SK-N-SH (cell line): ENCODE results near the gene SARDH. TPM values are rescaled to one million over a fixed set of nuclear protein-coding genes. Genes with fewer than 3 reads are reported as not detected.
A peak's percentile ranks its signal among the peaks of the same experiment; 100 is the strongest.

Experiments
- CTCF ChIA-PET: fragments of 300-600, 350-600 bp; formaldehyde crosslinking; extraction: SDS; loops from one replicate; lab custom pipeline; 2021; lab: Yijun Ruan, JAX
- POLR2A ChIA-PET: fragments of 350-600 bp; sonication (Branson Sonifier 250); formaldehyde crosslinking; extraction: SDS; loops from one replicate; lab custom pipeline; 2020; ENCODE audit warnings: antibody characterized with exemption, inconsistent platforms; lab: Yijun Ruan, JAX
- DNase-seq: peaks from one replicate; pipeline ENCODE4 v3.0.0; 2012
- H2AFZ ChIP-seq: fragments of 200-600 bp; sonication (generic); 2 replicates; pipeline ENCODE4 v1.8.1; 2016; ENCODE audit warnings: antibody characterized with exemption, mild to moderate bottlenecking, low read depth
- H3F3A ChIP-seq: fragments of 200-600 bp; sonication (generic); replicated peaks from 2 replicates; pipeline ENCODE3; 2016; ENCODE audit warnings: antibody characterized with exemption, mild to moderate bottlenecking; ENCODE audit not compliant: insufficient read depth
- H3K27ac ChIP-seq, 2 experiments: fragments of 200-500 bp in 1 of 2; fragments of 200-600 bp in 1 of 2; sonication (Bioruptor generic) in 1 of 2; sonication (generic), shearing (Covaris generic) in 1 of 2; 2 replicates each; pipeline versions ENCODE4 v1.5.1 to v1.6.1; 2014 to 2016; ENCODE audit warnings: low read depth in 2 of 2, inconsistent platforms in 1 of 2, low read length in 1 of 2, mild to moderate bottlenecking in 1 of 2, mixed read lengths in 1 of 2
- H3K27me3 ChIP-seq: fragments of 200-600 bp; sonication (generic), shearing (Covaris generic); 2 replicates; pipeline ENCODE4 v1.6.1; 2016; ENCODE audit warnings: mixed run types; ENCODE audit not compliant: insufficient read depth
- H3K36me3 ChIP-seq, 2 experiments: fragments of 200-500 bp in 1 of 2; fragments of 200-600 bp in 1 of 2; sonication (Bioruptor generic) in 1 of 2; sonication (generic) in 1 of 2; replicated peaks in 1 of 2; 2 replicates each; pipeline versions ENCODE3 to v1.5.1; 2014 to 2016; ENCODE audit warnings: low read length in 1 of 2, mild to moderate bottlenecking in 1 of 2; ENCODE audit not compliant: insufficient read depth in 2 of 2, control insufficient read depth in 1 of 2
- H3K4me1 ChIP-seq, 2 experiments: fragments of 200-500 bp in 1 of 2; fragments of 200-600 bp in 1 of 2; sonication (Bioruptor generic) in 1 of 2; sonication (generic), shearing (Covaris generic) in 1 of 2; 2 replicates each; pipeline versions ENCODE4 v1.5.1 to v1.6.1; 2014 to 2016; ENCODE audit warnings: low read depth in 1 of 2, low read length in 1 of 2, mixed run types in 1 of 2; ENCODE audit not compliant: insufficient read depth in 2 of 2, control insufficient read depth in 1 of 2
- H3K4me2 ChIP-seq: fragments of 200-600 bp; sonication (generic), shearing (Covaris generic); 2 replicates; pipeline ENCODE4 v1.6.1; 2017; ENCODE audit warnings: mixed run types
- H3K4me3 ChIP-seq, 2 experiments: fragments of 200-500 bp in 1 of 2; fragments of 200-600 bp in 1 of 2; sonication (Bioruptor generic) in 1 of 2; sonication (generic), shearing (Covaris generic) in 1 of 2; 2 replicates each; pipeline versions ENCODE4 v1.5.1 to v1.8.1; 2014 to 2016; ENCODE audit warnings: low read depth in 2 of 2, inconsistent platforms in 1 of 2, low read length in 1 of 2, mild to moderate bottlenecking in 1 of 2, mixed read lengths in 1 of 2, moderate library complexity in 1 of 2
- H3K79me2 ChIP-seq: fragments of 200-600 bp; sonication (generic); 2 replicates; pipeline ENCODE4 v1.8.1; 2017; ENCODE audit warnings: mild to moderate bottlenecking; ENCODE audit not compliant: insufficient read depth
- H3K9ac ChIP-seq: fragments of 200-600 bp; sonication (generic); 2 replicates; pipeline ENCODE4 v1.6.1; 2017; ENCODE audit warnings: mixed run types
- H3K9me2 ChIP-seq: fragments of 200-600 bp; sonication (generic); 2 replicates; pipeline ENCODE4 v1.6.1; 2017; ENCODE audit warnings: mixed run types
- H3K9me3 ChIP-seq: fragments of 200-600 bp; sonication (generic); 2 replicates; pipeline ENCODE4 v1.6.1; 2017; ENCODE audit warnings: mixed run types, mild to moderate bottlenecking, moderate library complexity
- H4K20me1 ChIP-seq: fragments of 200-600 bp; sonication (generic); 2 replicates; pipeline ENCODE4 v1.6.1; 2017; ENCODE audit warnings: mild to moderate bottlenecking, mixed run types; ENCODE audit not compliant: insufficient read depth
- ELF1 ChIP-seq: IDR thresholded peaks from 2 replicates; pipeline ENCODE4 v1.4.0; 2012
- FOSL2 ChIP-seq: IDR thresholded peaks from 2 replicates; pipeline ENCODE4 v1.4.0; 2012; ENCODE audit warnings: low read depth, mild to moderate bottlenecking, moderate library complexity, borderline replicate concordance
- FOXJ3 ChIP-seq: sonication (generic); formaldehyde crosslinking; IDR thresholded peaks from 2 replicates; pipeline ENCODE4 v1.5.1; 2020; ENCODE audit warnings: mild to moderate bottlenecking, missing genetic modification reagents
- FOXM1 ChIP-seq: IDR thresholded peaks from 2 replicates; pipeline ENCODE4 v1.4.0; 2012; ENCODE audit warnings: low read depth, mild to moderate bottlenecking
- GABPA ChIP-seq: IDR thresholded peaks from 2 replicates; pipeline ENCODE4 v1.4.0; 2012; ENCODE audit warnings: low read depth, mild to moderate bottlenecking
- GATA2 ChIP-seq: sonication (generic); formaldehyde crosslinking; IDR thresholded peaks from 2 replicates; pipeline ENCODE4 v1.5.0; 2020; ENCODE audit warnings: mild to moderate bottlenecking, missing genetic modification reagents
- NFIC ChIP-seq: IDR thresholded peaks from 2 replicates; pipeline ENCODE4 v1.4.0; 2012; ENCODE audit warnings: borderline replicate concordance
- RAD21 ChIP-seq: IDR thresholded peaks from 2 replicates; pipeline ENCODE4 v1.6.1; 2012; ENCODE audit warnings: mild to moderate bottlenecking, low read length
- RCOR1 ChIP-seq: fragments of 150-350 bp; IDR thresholded peaks from 2 replicates; pipeline ENCODE4 v1.6.1; 2017; ENCODE audit warnings: antibody characterized with exemption, low read length
- RFX5 ChIP-seq: IDR thresholded peaks from 2 replicates; pipeline ENCODE4 v1.6.1; 2012; ENCODE audit warnings: mild to moderate bottlenecking, improper control_type of control experiment, low read length
- SIN3A ChIP-seq: IDR thresholded peaks from 2 replicates; pipeline ENCODE4 v1.6.1; 2012; ENCODE audit warnings: low read depth, mild to moderate bottlenecking, low read length, moderate library complexity, borderline replicate concordance
- SMC3 ChIP-seq: IDR thresholded peaks from 2 replicates; pipeline ENCODE4 v1.6.1; 2012; ENCODE audit warnings: low read depth, low read length, improper control_type of control experiment
- TAF1 ChIP-seq: IDR thresholded peaks from 2 replicates; pipeline ENCODE4 v1.6.1; 2012; ENCODE audit warnings: low read depth, mild to moderate bottlenecking, low read length, moderate library complexity, borderline replicate concordance
- TCF12 ChIP-seq: IDR thresholded peaks from 2 replicates; pipeline ENCODE4 v1.4.0; 2012
- WGBS: methylation state at CpG from one replicate; pipeline ENCODE4 v1.1.6; 2017; ENCODE audit warnings: low lambda C conversion rate; 5-methylcytosine and 5-hydroxymethylcytosine counted together
- polyA plus RNA-seq, 3 experiments: library from polyadenylated mRNA; depleted of rRNA; stranded (reverse); fragments of >200 nt; gene quantifications; 2 replicates each; pipeline ENCODE4 v1.2.3, GENCODE V29; 2012

SARDH gene
- polyA plus RNA-seq, 1 of the 3 experiments (the other 2 are of a cell fraction), result 5.9 TPM

DNA sequence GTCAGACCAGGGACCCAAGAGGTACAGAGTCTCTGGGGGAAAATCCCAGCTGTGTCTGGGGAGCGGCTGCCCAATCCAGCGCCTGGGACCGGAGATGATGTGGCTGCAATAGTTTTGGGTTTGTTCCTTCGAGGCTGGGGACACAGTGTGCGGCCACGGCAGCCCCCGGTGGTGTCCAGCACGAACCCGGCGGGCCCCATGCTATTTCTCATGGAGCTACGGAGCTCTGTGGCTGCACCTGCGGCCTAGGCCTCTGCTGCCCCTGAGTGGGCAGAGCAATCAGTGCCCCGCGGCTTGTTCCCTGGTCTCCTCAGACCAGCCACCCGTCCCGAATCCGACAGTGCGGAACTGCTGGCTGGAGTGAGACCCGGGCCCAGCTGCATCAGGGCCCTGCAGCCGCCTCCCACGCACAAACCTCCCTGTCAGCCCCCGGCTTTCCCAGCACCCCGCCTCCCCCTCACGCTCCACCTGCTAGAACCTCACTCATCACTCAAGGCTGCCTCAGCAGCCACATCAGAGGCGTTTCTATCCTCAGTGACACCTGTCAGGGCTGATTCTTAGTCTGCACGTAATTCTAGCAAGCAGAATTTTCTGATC lies 29.0 kb downstream of the SARDH start:
- TF ChIP-seq TAF1 (no peak), GABPA (no peak), SIN3A (no peak), RAD21 (peak; percentile 44)
- Histone ChIP-seq H3K27ac (no peak overlapping the region), H3K9me3 (no peaks in the 10 kb centered on the region), H4K20me1 (no peaks in the 10 kb centered on the region), H3K9ac (no peak overlapping the region), H3F3A (peaks cover 2% of the 10 kb centered on the region), H3K4me2 (no peak overlapping the region), H3K9me2 (no peaks in the 10 kb centered on the region), H3K4me3 (no peak overlapping the region), H3K36me3 (no peaks in the 10 kb centered on the region), H2AFZ (no peak overlapping the region), H3K27me3 (no peaks in the 10 kb centered on the region), H3K4me1 (peaks cover 12 to 15% of the 10 kb centered on the region in 2 experiments; a peak in 3 of 4 replicates), H3K79me2 (no peaks in the 10 kb centered on the region)
- CTCF ChIA-PET, result interaction anchor here (0.7 to 9.3 kb wide), 5 partner anchors 8 to 45 kb away, joined by 3 to 83 read pairs (median 4); no protein-coding TSS in a partner anchor
- no peak for DNase-seq
- POLR2A ChIA-PET, result interaction anchor here (1.0 kb wide), 1 partner anchor 15 kb away, joined by 3 read pairs; no protein-coding TSS in a partner anchor
- 79% methylated on average over 8 of the region's 26 CpGs for WGBS

DNA sequence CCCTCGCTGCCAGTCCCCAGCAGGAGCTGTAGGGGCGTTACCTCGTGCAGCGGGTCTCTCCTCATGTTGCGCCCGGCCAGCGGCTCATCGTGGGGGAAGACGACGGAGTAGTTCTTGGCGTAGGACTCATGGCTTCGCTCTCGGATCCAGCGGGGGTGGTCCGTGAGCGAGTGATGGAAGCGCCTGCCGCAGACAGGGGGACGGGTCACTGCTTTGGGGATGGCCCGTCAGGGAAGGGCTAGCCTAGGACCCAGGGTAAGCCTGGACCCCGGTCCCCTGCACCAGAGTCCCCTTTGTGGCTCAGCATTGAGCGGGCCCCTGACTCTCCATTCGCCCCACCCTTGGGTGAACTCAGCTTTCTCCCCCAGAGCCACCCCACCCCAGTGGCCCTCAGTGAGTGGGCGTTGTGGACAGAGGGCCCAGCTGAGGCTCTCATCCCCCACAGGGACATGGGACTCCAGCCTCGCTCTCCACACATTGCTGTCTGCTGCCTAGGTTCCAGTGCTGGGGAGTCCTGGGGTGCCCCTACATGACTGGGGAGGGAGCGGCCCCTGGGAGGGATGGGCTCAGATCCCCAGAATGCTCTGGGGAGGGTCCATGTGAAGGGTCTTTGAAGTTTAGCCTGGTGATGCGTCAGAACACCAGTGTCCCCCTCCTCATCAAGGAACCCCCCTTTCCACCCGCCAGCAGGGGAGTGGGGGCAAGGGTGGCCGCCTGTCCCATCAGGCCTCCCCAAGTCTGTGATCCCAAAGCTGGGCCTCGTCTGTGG lies 29.7 kb downstream of the SARDH start:
- TF ChIP-seq NFIC (no peak), GABPA (no peak), SMC3 (no peak), FOSL2 (no peak), SIN3A (no peak)
- Histone ChIP-seq H3K9me2 (no peaks in the 10 kb centered on the region), H3K27me3 (no peaks in the 10 kb centered on the region), H3F3A (no peaks in the 10 kb centered on the region), H3K27ac (no peak overlapping the region), H3K4me1 (peaks cover 15 to 18% of the 10 kb centered on the region in 2 experiments; a peak in 3 of 4 replicates), H4K20me1 (no peaks in the 10 kb centered on the region), H3K9me3 (no peaks in the 10 kb centered on the region), H3K4me2 (no peak overlapping the region), H3K79me2 (no peaks in the 10 kb centered on the region), H3K4me3 (no peak overlapping the region), H2AFZ (no peak overlapping the region), H3K9ac (no peak overlapping the region), H3K36me3 (no peaks in the 10 kb centered on the region)
- 82% methylated on average over 16 of the region's 30 CpGs for WGBS
- no peak for DNase-seq
- ChIA-PET POLR2A (interaction anchor here (1.0 kb wide), 1 partner anchor 14 kb away, joined by 3 read pairs; no protein-coding TSS in a partner anchor), CTCF (interaction anchor here (0.7 to 9.3 kb wide), 5 partner anchors 7 to 44 kb away, joined by 3 to 83 read pairs (median 4); no protein-coding TSS in a partner anchor)

DNA sequence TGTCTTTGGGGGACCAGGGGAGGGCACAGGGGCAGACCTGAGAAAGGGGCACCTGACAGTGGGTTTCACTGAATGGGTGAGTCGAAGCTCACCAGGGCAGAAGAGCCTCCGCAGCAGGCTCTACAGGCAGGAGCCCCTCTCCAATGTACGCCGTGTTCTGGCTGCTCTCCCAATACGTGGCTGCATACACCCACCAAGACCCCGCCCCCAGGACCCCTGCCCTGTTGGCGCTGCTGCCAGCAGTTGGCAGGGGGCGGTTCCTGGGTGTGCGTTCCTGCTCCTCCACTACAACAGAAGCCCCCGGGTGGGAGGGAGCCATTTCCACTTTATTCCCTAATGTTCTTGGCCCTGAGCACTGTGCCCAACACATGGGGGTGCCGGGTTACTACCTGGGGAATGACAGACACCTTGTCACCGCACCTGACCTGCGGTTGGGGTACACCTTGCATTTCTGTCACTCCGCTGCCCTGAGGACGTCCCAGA lies 30.3 kb downstream of the SARDH start:
- H3K4me2 ChIP-seq, result no peak overlapping the region
- no peaks in the 10 kb centered on the region for H3K27me3 ChIP-seq
- H3F3A ChIP-seq, result no peaks in the 10 kb centered on the region
- no peaks in the 10 kb centered on the region for H3K36me3 ChIP-seq
- H3K9me2 ChIP-seq, result no peaks in the 10 kb centered on the region
- H3K79me2 ChIP-seq, result no peaks in the 10 kb centered on the region
- H3K9me3 ChIP-seq, result no peaks in the 10 kb centered on the region
- H2AFZ ChIP-seq, result no peak overlapping the region
- CTCF ChIA-PET, result interaction anchor here (2.3 kb wide), 1 partner anchor 8 kb away, joined by 11 read pairs; no protein-coding TSS in a partner anchor
- no peaks in the 10 kb centered on the region for H4K20me1 ChIP-seq
- POLR2A ChIA-PET, result interaction anchor here (1.0 kb wide), 1 partner anchor 14 kb away, joined by 3 read pairs; no protein-coding TSS in a partner anchor
- no peak for TF ChIP-seq FOXJ3
- no peak for TF ChIP-seq RCOR1
- no peak for TF ChIP-seq GATA2 (CRISPR knock-in tag)
- no peak for TF ChIP-seq NFIC
- no peak for TF ChIP-seq RFX5
- TF ChIP-seq FOXM1, result no peak
- TF ChIP-seq SIN3A, result no peak
- no peak for TF ChIP-seq ELF1
- TF ChIP-seq RAD21, result no peak
- TF ChIP-seq TCF12, result no peak
- no peak overlapping the region for H3K9ac ChIP-seq
- no peak for DNase-seq
- peaks cover 15 to 18% of the 10 kb centered on the region in 2 experiments; a peak in 3 of 4 replicates for H3K4me1 ChIP-seq
- H3K27ac ChIP-seq, result no peak overlapping the region
- WGBS, result 77% methylated on average over 11 of the region's 15 CpGs
- no peak overlapping the region for H3K4me3 ChIP-seq
